SU-DHL-6 (cell line): Measurements from ENCODE around the gene CNR2.

Experiments used
- CTCF ChIP-seq: fragments of 200-600 bp; sonication (generic); IDR thresholded peaks from one replicate; pipeline ENCODE4 v1.5.1; 2017; ENCODE audit warnings: antibody characterized with exemption, mild to moderate bottlenecking, low read length, moderate library complexity; ENCODE audit not compliant: insufficient read depth, poor library complexity, severe bottlenecking
- EZH2phosphoT487 ChIP-seq: fragments of 200-600 bp; sonication (generic), shearing (Covaris generic); conservative IDR thresholded peaks from 2 replicates; pipeline ENCODE4 v1.6.1; 2018; ENCODE audit warnings: mild to moderate bottlenecking, antibody characterized with exemption, low read length, moderate library complexity, mixed read lengths

- no peak for TF ChIP-seq CTCF
- TF ChIP-seq EZH2phosphoT487: no peak
These were observed 2.3 kb upstream of the CNR2 start for GRCh38 chr1:23915466-23915865.
